GM21515 (cell line): ENCODE data around the gene COL9A3.
A peak's percentile ranks its signal among the peaks of the same experiment; 100 is the strongest.

Source experiments
- ATAC-seq: cut with Tn5 transposase; IDR thresholded peaks from one replicate; pipeline ENCODE4 v1.9.1; 2021; ENCODE audit not compliant: unreplicated experiment

Gene COL9A3

DNA sequence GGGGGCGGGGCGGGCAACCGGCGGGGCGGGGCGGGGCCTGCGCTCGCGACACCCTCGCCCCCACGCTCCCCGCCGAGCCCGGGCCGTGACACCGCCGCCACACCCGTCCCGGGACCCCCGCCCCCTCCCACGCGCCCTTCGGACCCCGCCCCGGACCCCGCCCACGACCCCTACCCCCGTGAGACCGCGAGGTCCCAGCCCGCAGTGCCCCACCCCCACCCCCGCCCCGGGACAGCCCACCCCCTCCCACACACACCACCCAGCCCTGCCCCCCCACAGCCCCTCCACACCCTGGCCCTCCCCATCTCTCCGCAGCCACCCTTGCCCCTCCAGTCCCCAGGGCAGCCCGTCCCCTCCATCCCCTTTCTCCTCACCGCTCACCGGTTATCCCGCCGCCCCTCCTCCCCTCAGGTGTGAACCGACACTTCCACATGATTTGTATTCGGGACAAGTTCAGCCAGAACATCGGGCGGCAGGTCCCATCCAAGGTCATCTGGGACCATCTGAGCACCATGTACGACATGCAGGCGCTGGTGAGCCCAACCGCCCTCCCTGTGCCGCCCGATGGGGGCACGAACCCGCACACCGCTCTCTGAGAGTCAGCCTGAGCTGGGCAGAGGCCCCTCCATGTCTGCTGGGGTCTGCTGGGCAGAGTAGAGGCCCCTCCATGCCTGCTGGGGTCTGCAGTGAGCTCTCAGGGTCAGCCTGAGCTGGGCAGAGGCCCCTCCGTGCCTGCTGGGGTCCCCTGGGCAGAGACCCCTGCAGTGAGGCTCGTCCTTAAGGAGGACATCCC, 20.0 kb upstream of the COL9A3 start:
- ATAC-seq = no peak

DNA sequence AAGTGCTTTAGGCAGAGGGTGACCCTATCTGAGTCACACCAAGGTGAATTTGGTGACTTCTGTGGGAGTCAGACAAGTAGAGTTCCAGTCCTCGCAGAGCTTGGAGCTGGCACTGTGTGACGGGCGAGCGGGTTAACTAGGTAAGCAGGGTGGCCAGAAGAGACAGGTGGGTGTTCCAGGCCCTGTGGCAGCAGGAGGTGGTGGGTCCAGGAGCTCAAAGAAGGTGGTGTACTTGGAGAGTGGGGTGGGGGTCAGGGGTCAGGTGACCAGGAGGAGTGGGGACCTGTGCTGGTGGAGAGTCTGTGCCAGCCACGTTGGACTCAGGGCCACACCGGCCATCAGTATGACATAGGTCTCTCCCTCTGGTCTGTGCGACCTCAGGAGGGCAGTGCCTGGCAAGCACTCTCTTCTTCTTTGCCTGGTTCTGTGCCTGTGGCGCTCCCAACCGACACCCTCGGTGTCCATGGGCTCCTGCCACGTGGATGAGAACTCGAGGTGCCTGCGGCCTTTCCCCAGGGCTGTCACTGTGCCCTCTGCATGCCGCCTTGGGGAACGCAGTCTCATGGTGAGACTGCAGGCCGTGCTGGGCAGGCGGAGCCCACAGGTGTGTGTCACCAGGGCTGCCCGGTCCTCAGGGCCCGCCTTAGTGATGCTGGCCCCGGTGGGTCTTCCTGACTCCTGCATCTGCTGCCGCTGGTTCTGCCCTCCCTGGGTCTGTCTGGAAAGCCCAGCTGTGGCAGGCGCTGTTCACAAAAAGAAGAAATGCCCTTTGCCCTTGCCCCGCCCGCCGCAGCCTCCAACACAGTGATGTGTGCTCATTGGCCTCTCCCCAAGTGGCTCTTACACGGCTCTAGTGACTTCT, 18.9 kb upstream of the COL9A3 start:
- ATAC-seq = no peak

DNA sequence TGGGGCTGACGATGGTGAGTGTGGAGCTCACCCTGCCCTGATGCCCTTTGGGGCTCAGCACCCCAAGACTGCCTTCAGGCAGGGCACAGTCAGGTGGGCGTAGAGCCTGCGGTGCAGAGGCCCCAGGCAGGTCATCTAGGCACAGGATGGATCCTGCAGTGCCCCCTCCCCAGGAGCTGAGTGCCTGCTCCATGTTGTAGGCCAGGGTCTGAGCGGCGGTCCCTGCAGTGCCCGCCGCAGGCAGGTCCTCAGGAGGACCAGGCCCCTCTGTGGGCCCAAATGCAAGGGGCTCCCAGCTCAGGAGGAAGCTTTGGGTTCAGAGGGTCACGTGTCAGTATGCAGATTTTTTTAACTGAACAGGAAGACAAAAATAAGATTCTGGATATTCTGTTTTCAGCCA, 17.8 kb upstream of the COL9A3 start:
- no peak for ATAC-seq

GRCh38 chr20:62799459-62799858, 17.4 kb upstream of the COL9A3 start:
- ATAC-seq = no peak

GRCh38 chr20:62799873-62800272, 17.0 kb upstream of the COL9A3 start:
- no peak for ATAC-seq

DNA sequence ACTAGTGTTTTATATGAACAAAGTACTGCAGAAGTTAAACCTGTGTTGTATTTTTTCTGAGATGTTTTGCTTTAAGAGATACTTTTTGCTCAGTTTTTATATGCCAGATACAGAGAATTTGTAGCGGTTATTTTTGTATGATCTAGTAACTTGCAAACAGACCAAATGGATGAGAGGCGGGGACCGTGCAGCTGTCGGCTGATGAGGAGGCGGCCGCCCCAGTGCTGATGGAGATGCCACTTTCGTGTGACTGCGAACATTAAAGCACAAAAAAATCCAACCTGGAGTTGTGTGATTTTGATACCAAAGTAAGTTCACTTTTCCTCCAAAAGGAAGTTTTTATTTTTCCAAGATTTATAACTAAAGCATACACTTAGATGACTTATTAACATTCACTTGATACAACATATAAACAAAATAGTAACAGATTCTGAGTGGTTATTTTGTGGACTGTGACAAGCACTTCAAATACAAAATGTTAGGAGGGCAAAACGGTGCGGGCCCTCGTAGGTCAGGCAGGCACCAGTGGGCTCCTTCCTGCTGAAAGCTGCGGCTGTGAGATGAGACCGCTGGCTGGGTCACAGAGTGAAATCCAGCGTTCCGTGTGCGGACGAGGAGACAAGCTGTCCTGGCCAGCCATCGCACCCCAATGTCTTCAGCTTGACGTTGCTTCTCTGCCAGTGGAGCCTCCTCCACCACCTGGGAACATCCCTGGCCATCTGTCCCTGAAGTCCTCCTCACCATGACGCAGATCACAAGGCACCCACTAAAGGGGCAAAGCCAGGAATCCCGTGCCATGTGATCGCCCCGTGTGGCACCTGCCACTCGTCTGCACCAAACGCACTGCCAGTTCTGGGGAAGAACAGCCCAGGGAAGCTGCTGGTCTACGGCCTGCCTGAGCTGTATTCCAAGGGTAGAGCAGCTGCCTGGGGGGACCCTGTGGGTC, 16.3 kb upstream of the COL9A3 start:
- ATAC-seq = no peak

DNA sequence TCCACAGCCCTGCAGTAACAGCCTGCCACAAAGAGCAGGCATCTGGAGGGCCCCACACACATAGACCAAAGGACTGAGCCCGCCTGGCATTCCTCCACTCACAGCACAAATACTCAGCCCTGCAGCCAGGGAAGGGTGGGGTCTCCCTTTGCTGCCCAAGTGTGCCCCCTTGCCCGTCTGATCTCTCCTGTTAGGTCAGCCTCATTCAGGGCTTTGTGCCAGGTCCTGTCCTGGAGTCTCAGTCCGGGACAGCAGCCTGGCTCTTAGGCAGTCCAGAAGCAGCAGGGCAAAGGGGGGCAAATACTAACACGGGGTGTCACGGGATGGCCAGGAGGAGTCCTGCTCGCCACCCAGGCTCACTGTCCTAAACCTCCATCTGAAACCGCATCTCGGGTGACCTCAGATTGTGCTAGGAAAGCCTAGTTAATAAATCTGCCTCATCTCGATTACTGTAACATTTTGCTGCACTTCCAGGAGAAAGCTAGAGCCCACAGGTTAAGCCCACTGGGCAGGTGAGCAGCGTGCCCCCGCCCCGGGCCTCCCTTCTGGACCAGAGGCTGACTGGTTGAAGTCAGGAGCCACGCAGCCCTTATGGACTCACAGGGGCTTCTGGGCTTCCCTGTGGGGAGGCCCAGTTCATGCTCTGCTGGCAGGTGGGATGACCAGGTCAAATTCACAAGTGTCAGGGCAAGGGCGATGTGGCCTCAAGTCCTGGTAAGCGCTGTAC, 15.4 kb upstream of the COL9A3 start:
- ATAC-seq = no peak

DNA sequence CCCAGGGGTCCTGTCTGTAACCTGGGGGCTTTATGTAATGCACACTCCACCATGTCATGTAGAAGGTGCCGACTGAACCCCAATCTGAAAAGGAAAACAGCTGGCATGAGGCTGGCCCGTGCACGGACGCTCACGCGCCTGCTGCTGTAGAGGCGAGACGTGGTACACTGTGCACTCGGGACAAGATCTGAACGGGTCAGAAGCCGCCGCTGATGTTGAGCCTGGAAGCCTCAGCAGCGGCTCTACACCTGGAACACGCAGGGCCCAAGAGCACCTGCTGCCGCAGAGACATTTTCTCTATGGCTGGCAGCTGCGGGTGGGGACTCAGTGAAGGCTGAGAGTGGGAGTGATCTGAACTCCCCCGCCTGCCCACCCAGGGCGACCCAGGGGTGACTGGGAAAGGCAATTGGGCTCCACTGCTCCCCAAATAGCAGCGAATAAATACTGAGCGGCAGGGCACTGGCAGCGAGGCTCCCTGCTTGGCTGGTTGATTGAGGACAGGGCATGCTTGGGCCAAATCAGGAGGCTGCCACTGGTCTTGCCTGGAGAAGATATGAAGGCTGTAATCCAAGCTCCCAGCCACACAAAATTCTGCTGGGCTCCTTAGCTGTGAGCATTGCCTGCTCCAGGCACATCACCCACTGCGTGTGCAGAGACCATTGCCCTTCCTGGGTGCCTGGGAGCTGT, 14.7 kb upstream of the COL9A3 start:
- no peak for ATAC-seq

DNA sequence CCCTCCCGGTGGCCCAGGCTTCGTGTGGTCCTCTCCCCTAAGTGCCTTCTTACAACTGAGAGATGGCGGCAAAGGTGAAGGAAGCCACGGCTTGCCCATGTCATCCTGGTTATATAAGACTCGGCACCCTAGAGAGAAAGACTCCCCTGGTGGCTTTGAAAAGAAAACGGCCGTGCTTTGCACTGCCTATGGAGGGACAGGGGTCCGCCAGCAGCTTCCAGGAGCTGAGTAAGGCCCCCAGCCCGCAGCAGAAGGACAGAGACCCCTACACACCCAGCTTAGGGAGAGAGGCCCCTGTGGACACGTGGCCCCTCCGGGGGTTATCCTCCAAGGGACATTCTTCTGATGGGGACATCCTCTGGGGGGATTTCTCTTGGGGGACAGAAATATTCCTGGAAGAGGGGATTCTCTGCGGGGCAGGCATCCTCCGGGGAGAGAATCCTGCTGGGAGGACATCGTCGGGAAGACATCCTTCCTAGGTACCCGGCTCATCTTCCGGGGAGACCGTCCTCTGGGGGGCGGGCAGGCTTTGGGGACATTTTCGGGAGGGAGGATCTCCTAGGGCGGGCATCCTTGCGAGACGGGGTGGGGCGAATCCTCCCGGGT, 12.7 kb upstream of the COL9A3 start:
- ATAC-seq = no peak

DNA sequence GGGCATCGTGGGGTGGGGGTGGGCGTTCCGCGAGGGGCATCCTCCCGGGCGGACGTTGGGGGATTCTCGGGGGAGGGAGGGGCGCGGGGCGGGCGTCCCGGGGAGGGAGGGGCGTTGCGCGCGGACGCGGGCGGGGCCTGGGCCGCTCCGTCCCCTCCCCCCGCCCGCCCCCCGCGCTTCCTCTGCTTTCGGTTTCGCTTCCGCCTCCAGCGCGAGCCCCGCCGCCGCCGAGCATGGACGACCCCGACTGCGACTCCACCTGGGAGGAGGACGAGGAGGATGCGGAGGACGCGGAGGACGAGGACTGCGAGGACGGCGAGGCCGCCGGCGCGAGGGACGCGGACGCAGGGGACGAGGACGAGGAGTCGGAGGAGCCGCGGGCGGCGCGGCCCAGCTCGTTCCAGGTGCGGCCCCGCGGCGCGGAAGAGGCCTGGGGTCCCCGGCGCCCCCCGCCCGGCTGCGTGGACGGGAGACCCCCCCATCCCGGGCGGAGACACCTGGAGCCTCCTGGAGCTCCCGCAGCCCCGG, 12.2 kb upstream of the COL9A3 start, which contains the start of gene OGFR:
Gene OGFR, plus strand, starts transcription at position 209 of the 528 bp plus-strand sequence. Its CDS starts 25 bp downstream, at position 234.
- no peak for ATAC-seq

GRCh38 chr20:62805155-62805710, 11.6 kb upstream of the COL9A3 start:
- ATAC-seq = no peak

DNA sequence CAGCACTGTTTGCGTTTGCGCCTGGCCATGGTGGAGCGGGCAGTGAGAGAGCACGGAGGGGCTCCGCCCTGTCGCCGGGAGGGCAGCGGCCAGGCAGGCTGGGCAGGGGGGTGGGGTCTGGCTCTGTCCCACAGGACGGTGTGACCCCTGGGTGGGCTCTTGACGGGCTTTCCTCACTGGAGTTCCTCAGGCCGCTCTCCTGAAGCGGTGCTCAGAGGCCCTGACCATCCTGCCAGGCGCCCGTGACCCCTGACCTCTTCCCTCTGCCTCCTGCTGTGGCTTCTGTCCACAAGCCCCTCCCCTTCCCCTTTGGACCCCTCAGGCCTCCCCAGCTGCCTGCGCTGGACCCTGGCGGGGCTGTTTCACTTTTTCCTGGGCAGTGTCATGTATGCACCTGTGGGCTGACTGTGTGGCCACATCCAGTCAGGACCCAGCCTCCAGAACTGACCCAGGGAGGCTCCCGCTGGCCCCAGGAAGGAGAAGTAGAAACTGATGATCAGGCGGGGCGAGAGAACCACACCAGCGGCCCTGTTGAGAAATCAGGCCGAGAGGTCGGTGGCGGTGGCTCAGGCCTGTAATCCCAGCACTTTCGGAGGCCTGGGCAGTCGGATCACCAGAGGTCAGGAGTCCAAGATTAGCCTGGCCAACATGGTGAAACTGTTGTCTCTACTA, 11.0 kb upstream of the COL9A3 start:
- ATAC-seq = no peak

DNA sequence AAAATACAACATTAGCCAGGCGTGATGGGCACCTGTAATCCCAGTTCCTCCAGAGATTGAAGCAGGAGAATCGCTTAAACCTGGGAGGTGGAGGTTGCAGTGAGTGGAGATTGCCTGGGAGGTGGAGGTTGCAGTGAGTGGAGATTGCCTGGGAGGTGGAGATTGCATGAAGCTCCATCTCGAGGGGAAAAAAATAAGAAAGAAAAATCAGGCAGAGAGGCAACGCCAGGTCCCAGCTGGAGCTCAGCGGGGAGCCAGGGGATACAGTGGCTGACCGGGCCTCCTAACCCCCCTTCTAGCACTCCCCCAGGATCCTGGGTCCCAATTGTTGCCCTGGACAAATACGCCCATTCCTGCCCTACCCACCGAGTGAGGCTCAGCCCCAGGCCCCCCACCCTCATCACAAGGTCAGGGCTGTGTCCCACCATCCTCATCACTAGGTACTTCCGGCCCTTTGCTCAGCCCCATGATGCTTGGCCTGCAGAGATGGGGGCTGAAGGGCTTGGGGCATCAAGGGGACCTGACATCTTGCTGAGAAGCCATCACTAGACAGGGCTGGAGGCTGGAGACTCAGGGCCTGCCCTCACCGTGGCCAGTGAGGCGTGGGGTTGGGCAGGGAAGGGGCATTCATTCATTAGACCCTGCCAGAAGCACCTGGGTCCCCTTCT, 10.3 kb upstream of the COL9A3 start:
- ATAC-seq = no peak

DNA sequence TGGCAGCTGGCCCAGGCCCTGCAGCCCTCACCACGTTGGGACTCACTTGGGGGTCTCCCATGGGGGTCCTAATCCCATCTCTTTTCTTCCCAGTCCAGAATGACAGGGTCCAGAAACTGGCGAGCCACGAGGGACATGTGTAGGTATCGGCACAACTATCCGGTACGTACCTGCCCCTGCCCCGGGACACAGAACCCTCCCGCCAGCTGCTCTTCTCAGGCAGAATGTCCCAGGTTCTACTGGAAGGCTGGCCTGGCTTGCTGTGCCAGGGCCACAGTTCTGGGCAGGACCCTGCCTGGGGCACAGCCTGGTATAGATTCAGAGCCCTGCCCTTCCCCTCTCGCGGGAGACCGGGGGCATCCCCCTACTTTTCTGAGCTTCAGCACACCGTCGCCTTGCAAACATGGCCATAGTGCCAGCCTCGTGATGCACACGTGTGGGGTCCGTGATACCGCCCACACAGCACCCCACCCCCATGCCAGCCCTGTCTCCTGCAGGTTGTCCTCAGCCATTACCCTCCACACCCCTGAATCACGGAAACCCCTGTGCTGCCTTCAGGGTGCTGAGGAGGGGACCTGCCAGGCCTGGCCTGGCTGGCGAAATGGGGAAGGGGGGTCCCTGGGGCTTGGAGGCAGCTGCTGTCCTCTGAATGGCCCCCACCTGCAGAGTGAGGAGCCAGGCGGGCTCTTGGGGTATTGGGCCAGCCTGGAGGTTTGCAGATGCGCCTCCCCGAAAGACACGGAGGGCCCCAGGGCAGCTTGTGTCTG, 9.2 kb upstream of the COL9A3 start:
- ATAC-seq = no peak

- ATAC-seq = peak; percentile 45
Observed at GRCh38 chr20:62808211-62808865, 8.5 kb upstream of the COL9A3 start.
